Activated CD8-positive, alpha-beta memory T cell treated with anti-CD3 and anti-CD28 coated beads, Interleukin-2, amount 50 U/mL, for 48 hours (primary cell): ENCODE data around the gene SLC37A2.

Source experiments
- DNase-seq: peaks from one replicate; pipeline ENCODE4 v3.0.0-alpha.2; 2020

SLC37A2 gene

GRCh38 chr11:125112208-125112604 lies 49.1 kb downstream of the SLC37A2 start:
- DNase-seq, result no peak

DNA sequence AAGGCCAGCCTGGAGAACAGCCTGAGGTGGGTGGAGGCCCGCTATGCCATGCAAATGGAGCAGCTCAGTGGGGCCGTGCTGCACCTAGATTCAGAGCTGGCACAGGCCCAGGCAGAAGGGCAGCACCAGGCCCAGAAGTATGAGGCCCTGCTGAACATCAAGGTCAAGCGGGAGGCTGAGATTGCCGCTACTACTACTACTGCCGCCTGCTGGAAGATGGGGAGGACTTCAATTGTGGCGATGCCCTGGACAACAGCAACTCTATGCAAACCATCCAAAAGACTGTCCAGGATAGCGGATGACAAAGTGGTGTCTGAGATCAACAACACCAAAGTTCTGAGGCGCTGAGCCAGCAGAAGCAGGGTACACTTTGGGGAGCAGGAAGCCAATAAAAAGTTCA lies 51.4 kb downstream of the SLC37A2 start:
- DNase-seq, result no peak

GRCh38 chr11:125117429-125117828 lies 54.3 kb downstream of the SLC37A2 start:
- no peak for DNase-seq

- DNase-seq, result no peak
Observed at GRCh38 chr11:125123194-125123946, 60.3 kb downstream of the SLC37A2 start.

GRCh38 chr11:125123947-125124617 lies 61.0 kb downstream of the SLC37A2 start:
- DNase-seq, result no peak

DNA sequence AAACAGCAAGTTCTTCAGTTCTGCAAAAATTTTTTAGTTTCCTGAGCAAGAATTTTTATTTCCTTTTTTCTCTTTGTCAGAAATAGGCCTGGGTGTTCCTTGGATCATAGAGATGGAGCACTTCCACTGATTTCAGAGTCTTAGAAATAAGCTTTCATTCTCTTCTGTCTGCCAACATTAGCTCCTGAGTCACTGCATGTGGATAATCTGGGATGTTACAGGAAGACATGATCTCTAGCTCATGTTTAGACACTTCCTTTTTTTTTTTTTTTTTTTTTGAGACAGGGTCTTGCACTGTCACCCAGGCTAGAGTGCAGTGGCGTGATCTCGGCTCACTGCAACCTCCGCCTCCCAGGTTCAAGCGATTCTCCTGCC lies 61.5 kb downstream of the SLC37A2 start:
- DNase-seq, result no peak

- no peak for DNase-seq
Observed at GRCh38 chr11:125128450-125128849, 65.3 kb downstream of the SLC37A2 start.

GRCh38 chr11:125129316-125129993 lies 66.3 kb downstream of the SLC37A2 start:
- no peak for DNase-seq

- no peak for DNase-seq
Observed at GRCh38 chr11:125132071-125132470, 69.0 kb downstream of the SLC37A2 start.

DNA sequence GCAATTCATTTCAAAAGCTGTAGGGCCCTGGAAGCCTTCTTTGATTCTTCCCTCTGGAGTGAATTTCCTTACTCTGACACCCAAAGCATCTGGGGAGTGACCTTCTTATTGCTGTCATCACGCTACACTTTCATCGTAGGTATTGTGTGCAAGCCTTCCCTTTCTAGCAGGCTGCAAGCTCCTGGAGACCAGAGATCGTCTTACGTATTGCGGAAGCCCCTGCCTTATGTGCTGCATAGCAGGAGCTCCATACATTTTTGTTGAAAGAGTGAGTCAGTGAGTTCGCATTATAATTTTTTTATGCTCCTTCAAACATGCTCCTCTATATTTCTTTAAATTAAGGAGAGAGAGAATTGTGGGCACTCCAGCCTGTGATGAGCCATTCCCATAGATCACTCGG lies 69.5 kb downstream of the SLC37A2 start:
- DNase-seq, result no peak

- DNase-seq, result no peak
Observed at GRCh38 chr11:125136001-125136400, 72.9 kb downstream of the SLC37A2 start.

DNA sequence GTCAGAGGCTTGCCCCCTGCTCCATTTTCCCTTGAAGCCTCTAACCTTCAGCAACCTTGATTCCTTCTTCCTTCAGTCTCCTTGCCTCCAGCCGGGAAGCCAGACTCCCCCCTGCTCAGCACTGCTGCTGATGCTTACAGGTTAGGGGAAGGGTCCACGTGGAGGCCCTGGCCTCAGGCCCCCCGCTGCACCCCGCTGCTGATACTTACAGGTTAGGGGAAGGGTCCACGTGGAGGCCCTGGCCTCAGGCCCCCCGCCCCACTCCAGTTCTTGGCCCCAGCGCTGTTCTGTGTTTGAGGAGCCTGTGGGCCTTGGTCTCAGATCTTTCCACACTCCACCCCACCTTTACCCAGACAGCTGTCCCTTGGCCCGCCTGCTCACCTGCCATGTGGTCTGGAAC lies 75.9 kb downstream of the SLC37A2 start:
- no peak for DNase-seq

DNA sequence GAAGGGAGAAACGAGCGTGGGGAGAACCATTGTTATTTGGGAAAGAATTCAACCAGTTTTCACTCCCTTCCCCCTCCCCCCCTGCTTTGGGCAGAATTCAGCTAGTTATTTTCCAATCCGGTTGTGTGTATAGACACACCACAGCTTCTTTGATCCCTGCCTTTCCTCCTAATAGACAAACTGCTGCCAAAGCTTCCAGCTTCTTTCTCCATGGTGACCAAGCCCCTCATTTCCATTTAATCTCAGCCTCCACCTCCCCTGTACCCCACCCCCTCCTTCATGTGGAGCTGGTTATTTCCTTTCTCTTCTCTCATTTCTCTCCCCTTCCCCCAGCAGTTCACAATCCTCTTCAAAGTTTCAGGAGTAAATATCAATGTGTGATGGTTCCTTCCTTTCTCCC lies 76.7 kb downstream of the SLC37A2 start:
- no peak for DNase-seq
